Erythroblast (primary cell): ENCODE results near the gene RTN3.

Source experiments
- GATA1 ChIP-seq: IDR thresholded peaks from 2 replicates; pipeline ENCODE4 v1.6.1; 2011; ENCODE audit warnings: low read depth, mild to moderate bottlenecking, control low read depth, low read length, moderate library complexity
- POLR2A ChIP-seq: IDR thresholded peaks from 2 replicates; pipeline ENCODE4 v1.6.1; 2011; ENCODE audit warnings: mild to moderate bottlenecking, low read length

DNA sequence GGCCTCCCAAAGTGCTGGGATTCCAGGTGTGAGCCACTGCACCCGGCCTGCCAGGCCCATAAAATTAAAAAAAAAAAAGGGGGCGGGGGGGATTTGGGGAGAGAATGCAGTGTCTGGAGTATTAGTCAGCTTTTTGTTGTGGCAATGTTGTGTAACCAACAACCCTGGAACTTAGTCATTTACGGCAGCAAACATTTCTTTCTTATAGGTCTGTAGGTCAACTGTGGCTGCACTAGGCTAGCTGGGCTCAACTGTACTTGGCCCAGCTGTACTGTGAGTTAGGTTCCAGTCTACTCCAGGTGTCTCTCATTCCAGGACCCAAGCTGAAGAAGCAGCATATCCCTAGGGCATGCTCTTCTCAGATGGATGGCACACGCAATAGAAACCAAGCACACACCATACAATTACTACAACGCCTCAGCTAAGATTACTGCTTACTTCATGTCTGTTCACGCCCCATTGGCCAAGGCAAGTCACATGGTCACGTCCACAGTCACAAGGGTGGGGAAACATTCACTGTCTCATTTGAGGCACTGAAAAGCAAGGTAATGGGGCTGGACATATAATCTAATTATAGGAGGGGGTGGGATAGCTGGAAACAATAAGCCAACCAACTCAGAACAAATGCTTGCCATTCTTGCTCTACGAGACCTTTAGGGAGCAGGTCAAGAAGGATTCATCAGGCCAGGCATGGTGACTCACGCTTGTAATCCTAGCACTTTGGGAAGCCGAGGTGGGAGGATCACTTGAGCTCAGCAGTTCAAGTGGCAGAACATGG lies 121.5 kb downstream of the RTN3 start:
- TF ChIP-seq POLR2A (no peak), GATA1 (no peak)
